Measurements from ENCODE around the gene EVI2B.
"Not testable (repeated sequence)": the region's sequence is repeated elsewhere in the genome, so short reads cannot be mapped to it uniquely, and the experiment has no call there.

EVI2B gene

DNA sequence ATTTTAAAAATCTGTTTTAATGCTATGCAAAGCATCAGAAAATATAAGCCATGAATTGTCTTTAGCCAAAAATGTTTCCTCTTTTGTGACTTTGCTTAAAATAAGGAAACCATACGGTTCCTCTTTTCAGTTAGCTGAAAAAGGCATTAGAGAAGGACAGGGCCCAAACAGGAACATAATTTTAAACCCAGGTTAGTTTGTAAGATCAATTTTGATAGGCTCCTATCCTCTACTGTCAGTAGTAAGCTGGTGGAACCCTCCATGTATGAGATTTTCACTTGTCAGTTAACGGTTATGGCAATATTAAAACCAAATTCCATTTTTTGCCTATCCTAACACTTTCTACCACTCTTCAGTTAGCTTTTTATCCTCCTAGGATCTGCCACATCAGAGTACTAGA is 4.3 kb downstream of the EVI2B start:
- DNase-seq: no peak

GRCh38 chr17:31308372-31309334 is 5.2 kb downstream of the EVI2B start:
- DNase-seq: no peak

GRCh38 chr17:31307640-31308039 is 6.2 kb downstream of the EVI2B start:
- DNase-seq: no peak

GRCh38 chr17:31299624-31300023 is 14.2 kb downstream of the EVI2B start:
- DNase-seq: no peak

DNA sequence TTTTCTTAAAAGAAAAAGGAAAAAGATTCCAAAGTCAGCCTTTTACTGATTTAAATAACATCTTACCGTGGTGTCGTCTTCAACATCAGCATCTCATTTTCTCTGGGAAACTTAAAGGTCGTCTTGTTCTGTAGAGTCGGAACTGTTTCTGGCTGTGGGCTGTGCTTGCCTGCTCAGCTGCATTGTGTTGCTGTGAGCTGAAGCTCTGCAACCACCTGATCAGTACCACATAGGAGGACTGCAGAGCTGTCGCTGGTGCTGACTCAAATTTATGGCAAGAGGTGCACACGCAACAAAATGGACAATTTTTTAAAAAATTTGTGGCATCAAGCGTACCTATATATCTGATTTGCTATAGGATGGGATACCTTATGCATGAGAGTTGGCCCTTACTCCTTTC is 16.8 kb downstream of the EVI2B start, which contains the start of gene OMG:
Gene OMG (minus strand): TSS at position 150 of the 400 bp plus-strand sequence. CDS start 908 bp downstream, outside the sequence.
- DNase-seq: no peak

- DNase-seq: no peak
Measured at GRCh38 chr17:31296142-31296541, 17.7 kb downstream of the EVI2B start.

DNA sequence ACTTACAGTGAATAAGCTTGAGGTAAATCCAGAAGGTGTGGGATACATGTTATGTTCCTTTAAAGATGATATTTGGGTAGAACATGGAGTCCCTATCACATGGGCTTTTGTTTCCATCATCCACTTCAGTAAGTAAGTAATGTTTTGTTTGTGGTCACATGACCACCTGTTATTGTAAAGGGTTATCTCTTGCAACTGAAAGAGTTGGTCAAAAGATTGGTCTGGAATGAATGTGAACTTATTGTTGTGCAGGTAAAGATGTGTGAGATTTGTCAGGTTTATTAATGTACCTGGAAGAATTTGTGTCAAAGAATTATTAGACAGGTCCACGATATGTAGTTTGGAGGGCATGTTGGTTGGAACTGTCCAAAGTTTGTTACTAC is 18.4 kb downstream of the EVI2B start:
- DNase-seq: no peak

- no peak for DNase-seq
Measured at GRCh38 chr17:31294820-31295488, 18.9 kb downstream of the EVI2B start.

DNA sequence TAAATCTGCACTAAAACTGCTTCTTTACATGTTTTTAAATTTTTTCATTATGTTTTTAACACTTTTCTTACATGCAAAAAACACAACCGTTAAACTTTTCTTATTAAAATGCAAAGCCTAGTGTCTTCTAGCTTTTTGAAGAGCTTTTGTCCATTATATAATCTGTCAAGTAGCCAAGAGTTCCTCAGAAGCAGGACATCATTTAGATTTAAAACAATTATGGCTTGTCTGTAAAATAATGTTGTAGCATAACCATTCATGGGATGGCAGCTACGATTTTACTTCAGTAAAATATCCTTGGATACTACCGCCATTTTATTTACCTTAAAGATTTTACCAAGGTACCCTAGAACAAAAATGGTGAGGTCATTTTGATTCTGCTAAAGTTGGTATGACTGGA is 19.6 kb downstream of the EVI2B start:
- DNase-seq: no peak

DNA sequence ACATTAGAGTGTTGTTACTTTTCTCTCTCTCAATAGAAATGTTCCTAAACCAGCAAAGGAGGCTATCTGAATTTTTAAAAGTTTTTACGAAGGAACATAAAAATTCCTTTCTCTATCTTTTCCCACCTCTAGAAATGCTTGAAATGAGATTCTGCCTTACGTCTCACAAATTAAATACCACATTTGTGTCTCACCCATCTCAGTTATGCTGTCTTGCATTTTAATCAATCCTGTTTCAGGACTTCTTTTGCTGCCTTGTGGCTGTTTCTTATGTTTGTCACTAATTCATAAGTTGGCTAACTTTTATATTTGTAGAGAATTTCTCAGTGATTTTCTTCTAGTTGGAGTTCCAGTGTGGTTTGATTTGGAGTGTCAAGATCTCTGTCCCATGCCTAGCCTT is 20.3 kb downstream of the EVI2B start:
- DNase-seq: no peak

DNA sequence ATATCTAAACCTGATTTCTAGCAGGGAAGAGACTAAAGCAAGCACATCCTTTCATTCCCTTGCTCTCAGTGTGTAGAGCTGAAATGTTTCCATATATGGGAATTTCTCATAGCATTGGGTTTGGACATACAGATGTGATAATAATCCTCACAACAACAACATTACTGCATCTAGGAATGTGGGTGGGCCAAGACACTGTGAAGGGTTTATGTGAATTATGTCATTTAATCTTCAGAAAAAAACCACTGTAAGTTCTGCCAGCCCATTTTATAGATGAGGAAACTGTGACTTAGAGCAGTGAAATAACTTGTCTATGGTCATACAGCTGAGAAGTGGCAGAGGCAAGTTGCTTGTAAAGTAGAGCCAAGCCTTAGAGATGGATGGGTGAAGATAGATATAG is 22.0 kb downstream of the EVI2B start:
- DNase-seq: no peak

DNA sequence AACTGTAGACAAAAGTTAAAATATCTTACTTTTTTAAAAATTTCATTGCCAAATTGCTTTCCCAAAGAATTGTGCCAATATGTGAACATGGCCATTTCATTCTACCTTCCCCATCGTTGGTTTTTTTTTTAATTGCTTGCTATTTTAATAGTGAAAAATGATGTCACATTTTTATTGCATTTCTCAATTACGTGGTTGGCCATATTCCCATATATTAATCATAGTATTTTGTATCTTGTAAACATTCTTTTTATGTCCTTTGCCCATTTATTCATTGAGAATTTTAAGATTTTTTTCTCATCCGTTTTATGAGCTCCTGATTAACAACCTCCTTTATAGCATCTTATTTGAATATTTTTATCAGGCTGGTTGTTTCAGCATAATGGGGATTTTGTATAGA is 24.1 kb downstream of the EVI2B start:
- no peak for DNase-seq

DNA sequence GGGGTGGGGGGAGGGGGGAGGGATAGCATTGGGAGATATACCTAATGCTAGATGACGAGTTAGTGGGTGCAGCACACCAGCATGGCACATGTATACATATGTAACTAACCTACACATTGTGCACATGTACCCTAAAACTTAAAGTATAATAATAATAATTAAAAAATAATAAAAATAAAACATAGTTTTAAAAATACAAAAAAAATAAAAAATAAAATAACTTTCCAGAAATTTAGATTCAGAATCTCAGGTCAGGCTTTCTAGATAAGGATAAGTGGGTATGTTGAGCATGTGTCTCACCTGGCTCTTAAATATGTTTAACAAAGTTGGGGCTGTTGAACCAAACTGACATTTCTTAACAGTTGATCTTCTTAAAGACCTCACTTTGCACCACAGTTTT is 25.9 kb downstream of the EVI2B start:
- DNase-seq: not testable (repeated sequence)

- no peak for DNase-seq
Measured at GRCh38 chr17:31286587-31286986, 27.3 kb downstream of the EVI2B start.

- DNase-seq: no peak
Measured at GRCh38 chr17:31283841-31284240, 30.0 kb downstream of the EVI2B start.

- DNase-seq: no peak
Measured at GRCh38 chr17:31281061-31281460, 32.8 kb downstream of the EVI2B start.

- DNase-seq: no peak
Measured at GRCh38 chr17:31279401-31279800, 34.5 kb downstream of the EVI2B start.

GRCh38 chr17:31275116-31275515 is 38.7 kb downstream of the EVI2B start:
- no peak for DNase-seq

GRCh38 chr17:31274252-31274651 is 39.6 kb downstream of the EVI2B start:
- peak; percentile 55 for DNase-seq

GRCh38 chr17:31273516-31273915 is 40.3 kb downstream of the EVI2B start:
- no peak for DNase-seq

- DNase-seq: no peak
Measured at GRCh38 chr17:31272803-31273202, 41.1 kb downstream of the EVI2B start.

GRCh38 chr17:31272236-31272635 is 41.6 kb downstream of the EVI2B start:
- DNase-seq: no peak

- no peak for DNase-seq
Measured at GRCh38 chr17:31269578-31269983, 44.3 kb downstream of the EVI2B start.

- DNase-seq: no peak
Measured at GRCh38 chr17:31269036-31269577, 44.7 kb downstream of the EVI2B start.

Data from NCI-H748 treated with DMSO at 0.1 percent for 48 hours (cell line).